Panc1 (cell line): ENCODE data around the gene KCNC3.

Experiments used
- SIN3A ChIP-seq: IDR thresholded peaks from 2 replicates; pipeline ENCODE4 v1.6.1; 2012; ENCODE audit warnings: low read depth, mild to moderate bottlenecking, low read length, moderate library complexity, borderline replicate concordance; ENCODE audit not compliant: insufficient read depth
- TF ChIP-seq, protein P1 (sequence below), 2 experiments: IDR thresholded peaks; 2 replicates each; pipeline ENCODE4 v1.6.1; 2011 to 2012; ENCODE audit warnings: low read depth in 2 of 2, control low read depth in 1 of 2, low read length in 1 of 2, mild to moderate bottlenecking in 1 of 2, moderate library complexity in 1 of 2; ENCODE audit not compliant: insufficient read depth in 1 of 2
- TF ChIP-seq, protein P2 (sequence below): fragments of 450-650 bp; IDR thresholded peaks from 2 replicates; pipeline ENCODE4 v1.5.1; 2017; ENCODE audit warnings: mild to moderate bottlenecking

DNA sequence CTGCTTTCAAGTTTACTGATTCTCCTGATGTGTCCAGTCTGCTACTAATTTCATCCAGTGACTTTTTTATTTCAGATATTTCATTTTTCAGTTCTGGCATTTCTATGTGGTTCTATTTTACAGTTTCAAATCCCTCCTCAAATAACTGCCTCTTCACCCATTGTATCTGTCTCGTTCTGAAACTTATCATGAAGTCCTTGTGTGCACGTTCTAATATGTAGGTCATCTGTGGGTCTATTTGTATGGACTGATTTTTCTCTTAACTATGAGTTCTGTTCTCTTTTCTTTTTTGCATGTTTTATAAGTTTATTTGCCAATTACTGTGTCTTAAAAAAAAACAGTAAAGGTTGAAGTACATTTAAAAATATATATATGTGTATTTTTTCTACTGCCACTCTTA lies 43.3 kb downstream of the KCNC3 start:
- TF ChIP-seq, protein P1, sequence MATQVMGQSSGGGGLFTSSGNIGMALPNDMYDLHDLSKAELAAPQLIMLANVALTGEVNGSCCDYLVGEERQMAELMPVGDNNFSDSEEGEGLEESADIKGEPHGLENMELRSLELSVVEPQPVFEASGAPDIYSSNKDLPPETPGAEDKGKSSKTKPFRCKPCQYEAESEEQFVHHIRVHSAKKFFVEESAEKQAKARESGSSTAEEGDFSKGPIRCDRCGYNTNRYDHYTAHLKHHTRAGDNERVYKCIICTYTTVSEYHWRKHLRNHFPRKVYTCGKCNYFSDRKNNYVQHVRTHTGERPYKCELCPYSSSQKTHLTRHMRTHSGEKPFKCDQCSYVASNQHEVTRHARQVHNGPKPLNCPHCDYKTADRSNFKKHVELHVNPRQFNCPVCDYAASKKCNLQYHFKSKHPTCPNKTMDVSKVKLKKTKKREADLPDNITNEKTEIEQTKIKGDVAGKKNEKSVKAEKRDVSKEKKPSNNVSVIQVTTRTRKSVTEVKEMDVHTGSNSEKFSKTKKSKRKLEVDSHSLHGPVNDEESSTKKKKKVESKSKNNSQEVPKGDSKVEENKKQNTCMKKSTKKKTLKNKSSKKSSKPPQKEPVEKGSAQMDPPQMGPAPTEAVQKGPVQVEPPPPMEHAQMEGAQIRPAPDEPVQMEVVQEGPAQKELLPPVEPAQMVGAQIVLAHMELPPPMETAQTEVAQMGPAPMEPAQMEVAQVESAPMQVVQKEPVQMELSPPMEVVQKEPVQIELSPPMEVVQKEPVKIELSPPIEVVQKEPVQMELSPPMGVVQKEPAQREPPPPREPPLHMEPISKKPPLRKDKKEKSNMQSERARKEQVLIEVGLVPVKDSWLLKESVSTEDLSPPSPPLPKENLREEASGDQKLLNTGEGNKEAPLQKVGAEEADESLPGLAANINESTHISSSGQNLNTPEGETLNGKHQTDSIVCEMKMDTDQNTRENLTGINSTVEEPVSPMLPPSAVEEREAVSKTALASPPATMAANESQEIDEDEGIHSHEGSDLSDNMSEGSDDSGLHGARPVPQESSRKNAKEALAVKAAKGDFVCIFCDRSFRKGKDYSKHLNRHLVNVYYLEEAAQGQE (IDR thresholded peaks at IDR 0.05; ENCODE audit: insufficient read depth in 1 of 2, low read depth in 2 of 2, low read length in 1 of 2), result no peak
- TF ChIP-seq, protein P2, sequence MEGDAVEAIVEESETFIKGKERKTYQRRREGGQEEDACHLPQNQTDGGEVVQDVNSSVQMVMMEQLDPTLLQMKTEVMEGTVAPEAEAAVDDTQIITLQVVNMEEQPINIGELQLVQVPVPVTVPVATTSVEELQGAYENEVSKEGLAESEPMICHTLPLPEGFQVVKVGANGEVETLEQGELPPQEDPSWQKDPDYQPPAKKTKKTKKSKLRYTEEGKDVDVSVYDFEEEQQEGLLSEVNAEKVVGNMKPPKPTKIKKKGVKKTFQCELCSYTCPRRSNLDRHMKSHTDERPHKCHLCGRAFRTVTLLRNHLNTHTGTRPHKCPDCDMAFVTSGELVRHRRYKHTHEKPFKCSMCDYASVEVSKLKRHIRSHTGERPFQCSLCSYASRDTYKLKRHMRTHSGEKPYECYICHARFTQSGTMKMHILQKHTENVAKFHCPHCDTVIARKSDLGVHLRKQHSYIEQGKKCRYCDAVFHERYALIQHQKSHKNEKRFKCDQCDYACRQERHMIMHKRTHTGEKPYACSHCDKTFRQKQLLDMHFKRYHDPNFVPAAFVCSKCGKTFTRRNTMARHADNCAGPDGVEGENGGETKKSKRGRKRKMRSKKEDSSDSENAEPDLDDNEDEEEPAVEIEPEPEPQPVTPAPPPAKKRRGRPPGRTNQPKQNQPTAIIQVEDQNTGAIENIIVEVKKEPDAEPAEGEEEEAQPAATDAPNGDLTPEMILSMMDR, result no peak
- no peak for TF ChIP-seq SIN3A
